K562 (cell line): Measurements from ENCODE around the gene TTC28. TPM values are rescaled to one million over a fixed set of nuclear protein-coding genes. Genes with fewer than 3 reads are reported as not detected.

Source experiments
- ARID2 ChIP-seq: fragments of 450-650 bp; IDR thresholded peaks from 2 replicates; pipeline ENCODE4 v1.6.1; 2017; ENCODE audit warnings: antibody characterized with exemption, mild to moderate bottlenecking
- CXXC5 ChIP-seq: fragments of 250-450 bp; sonication (Bioruptor Pico); IDR thresholded peaks from 2 replicates; pipeline ENCODE4 v1.8.0; 2022; ENCODE audit warnings: inconsistent platforms, mild to moderate bottlenecking, moderate library complexity
- DPF2 ChIP-seq: fragments of 450-650 bp; IDR thresholded peaks from 2 replicates; pipeline ENCODE4 v1.6.1; 2016
- ESRRA ChIP-seq: fragments of 450-650 bp; IDR thresholded peaks from 2 replicates; pipeline ENCODE4 v1.6.1; 2014; ENCODE audit warnings: low read depth, mild to moderate bottlenecking, moderate library complexity, borderline replicate concordance
- GABPB2 ChIP-seq: fragments of 250-450 bp; sonication (Bioruptor Pico); conservative IDR thresholded peaks from 2 replicates; pipeline ENCODE4 v1.5.1; 2021; ENCODE audit warnings: mild to moderate bottlenecking
- HEY1 ChIP-seq: fragments of 250-450 bp; sonication (Bioruptor Pico); IDR thresholded peaks from 2 replicates; pipeline ENCODE4 v1.5.0; 2020; ENCODE audit warnings: mild to moderate bottlenecking, moderate library complexity, borderline replicate concordance
- HMGN3 ChIP-seq: IDR thresholded peaks from 2 replicates; pipeline ENCODE4 v1.6.1; 2011; ENCODE audit warnings: borderline replicate concordance, low read depth, mild to moderate bottlenecking, mixed read lengths, low read length; ENCODE audit not compliant: insufficient read length; ENCODE audit errors: extremely low read depth
- LCOR ChIP-seq: sonication (generic); formaldehyde crosslinking; IDR thresholded peaks from 2 replicates; pipeline ENCODE4 v1.8.0; 2022; ENCODE audit warnings: mild to moderate bottlenecking, missing genetic modification reagents
- MYC ChIP-seq, 2 experiments: fragments of 250-450 bp in 1 of 2; sonication (Bioruptor Pico) in 1 of 2; IDR thresholded peaks; 2 replicates each; pipeline versions ENCODE4 v1.5.1 to v1.6.1; 2012 to 2021; ENCODE audit warnings: low read depth in 2 of 2, borderline replicate concordance in 1 of 2, improper control_type of control experiment in 1 of 2, low read length in 1 of 2, mild to moderate bottlenecking in 1 of 2, moderate library complexity in 1 of 2
- PHB2 ChIP-seq: fragments of 450-650 bp; IDR thresholded peaks from 2 replicates; pipeline ENCODE4 v1.6.1; 2017; ENCODE audit warnings: low read depth
- POU5F1 ChIP-seq: fragments of 150-350 bp; IDR thresholded peaks from 2 replicates; pipeline ENCODE4 v1.6.1; 2014; ENCODE audit warnings: borderline replicate concordance, low read length, low read depth, mild to moderate bottlenecking; ENCODE audit not compliant: partially characterized antibody
- PTTG1 ChIP-seq: fragments of 450-650 bp; IDR thresholded peaks from 2 replicates; pipeline ENCODE4 v1.6.1; 2016; ENCODE audit warnings: low read depth, mild to moderate bottlenecking, missing genetic modification characterization, missing compliant biosample characterization
- SMAD1 ChIP-seq: fragments of 150-350 bp; IDR thresholded peaks from 2 replicates; pipeline ENCODE4 v1.6.1; 2014; ENCODE audit warnings: low read length, low read depth; ENCODE audit not compliant: partially characterized antibody
- SPI1 ChIP-seq: IDR thresholded peaks from 2 replicates; pipeline ENCODE4 v1.6.1; 2011; ENCODE audit warnings: low read depth, low read length, control low read depth, borderline replicate concordance
- SREBF1 ChIP-seq: fragments of 150-350 bp; IDR thresholded peaks from 2 replicates; pipeline ENCODE4 v1.6.1; 2014; ENCODE audit warnings: antibody characterized with exemption, low read depth, low read length, borderline replicate concordance
- SREBF2 ChIP-seq: sonication (generic); formaldehyde crosslinking; IDR thresholded peaks from 2 replicates; pipeline ENCODE4 v1.4.0; 2020; ENCODE audit warnings: mild to moderate bottlenecking, missing genetic modification reagents
- TAF15 ChIP-seq: fragments of 200-400 bp; formaldehyde crosslinking; IDR thresholded peaks from 2 replicates; pipeline ENCODE4 v1.6.1; 2017; ENCODE audit warnings: mild to moderate bottlenecking, low read depth, low read length, moderate library complexity
- TCF7 ChIP-seq: sonication (generic); IDR thresholded peaks from 2 replicates; pipeline ENCODE4 v1.6.1; 2016; ENCODE audit warnings: antibody characterized with exemption, borderline replicate concordance
- TRIM28 ChIP-seq: fragments of 450-650 bp; IDR thresholded peaks from 2 replicates; pipeline ENCODE4 v1.6.1; 2017
- U2AF2 ChIP-seq: fragments of 200-400 bp; formaldehyde crosslinking; optimal IDR thresholded peaks from 2 replicates; pipeline ENCODE3; 2017; ENCODE audit warnings: low read depth, mild to moderate bottlenecking, low read length
- ZEB2 ChIP-seq: fragments of 450-650 bp; IDR thresholded peaks from 2 replicates; pipeline ENCODE4 v1.6.1; 2016
- ZFP1 ChIP-seq: fragments of 450-650 bp; formaldehyde crosslinking; IDR thresholded peaks from 2 replicates; pipeline ENCODE4 v1.4.0; 2020; ENCODE audit warnings: mild to moderate bottlenecking, mixed read lengths
- ZNF695 ChIP-seq: fragments of 450-650 bp; formaldehyde crosslinking; IDR thresholded peaks from 2 replicates; pipeline ENCODE4 v1.4.0; 2020; ENCODE audit warnings: mild to moderate bottlenecking, moderate library complexity
- ZNF764 ChIP-seq: fragments of 250-450 bp; sonication (Bioruptor Pico); IDR thresholded peaks from 2 replicates; pipeline ENCODE4 v1.4.0; 2020; ENCODE audit warnings: low read depth, mild to moderate bottlenecking, moderate library complexity
- polyA plus RNA-seq, 8 experiments: library from polyadenylated mRNA; depleted of rRNA in 4 of 8; stranded (reverse) in 5 of 8; unstranded in 3 of 8; fragments of >200 nt; fragmentation: Nextera tagmentation in 2 of 8; fragmentation: Illumina TruSeq in 1 of 8; extraction: Ambion mirVana in 2 of 8; extraction: Trizol in 1 of 8; gene quantifications; 2 replicates each; pipeline versions ENCODE4 v1.2.1 to v1.2.3, GENCODE V29; 2011 to 2014; ENCODE audit warnings: inconsistent platforms in 1 of 8, missing spikeins in 1 of 8
- total RNA-seq, 7 experiments: library from RNA; depleted of rRNA in 6 of 7; stranded (reverse); fragments of >200 nt in 6 of 7; fragmentation: Illumina TruSeq in 2 of 7; extraction: Trizol in 2 of 7; gene quantifications; 2 replicates each; pipeline versions ENCODE4 v1.2.1 to v1.2.3, GENCODE V29; 2011 to 2021; ENCODE audit warnings: low replicate concordance in 1 of 7
- TF ChIP-seq, protein P1 (sequence below): fragments of 450-650 bp; IDR thresholded peaks from 2 replicates; pipeline ENCODE4 v1.6.1; 2016; ENCODE audit warnings: missing biosample characterization, missing genetic modification characterization
- TF ChIP-seq, protein P2 (sequence below): sonication (generic); formaldehyde crosslinking; IDR thresholded peaks from 2 replicates; pipeline ENCODE4 v1.8.0; 2022; ENCODE audit warnings: missing genetic modification reagents, mild to moderate bottlenecking, borderline replicate concordance
- TF ChIP-seq, protein P3 (sequence below): IDR thresholded peaks from 2 replicates; pipeline ENCODE4 v1.6.1; 2011; ENCODE audit not compliant: insufficient read length; ENCODE audit errors: extremely low read depth
- TF ChIP-seq, protein P4 (sequence below): fragments of 250-450 bp; sonication (Bioruptor Pico); IDR thresholded peaks from 2 replicates; pipeline ENCODE4 v1.4.0; 2020; ENCODE audit warnings: borderline replicate concordance

Gene TTC28
- total and polyA plus RNA-seq, 9 of the 15 experiments (the other 6 are each of a cell fraction or from before 2014, with no cell fraction given) = 0.22 to 10.7 (median 3.1) TPM

DNA sequence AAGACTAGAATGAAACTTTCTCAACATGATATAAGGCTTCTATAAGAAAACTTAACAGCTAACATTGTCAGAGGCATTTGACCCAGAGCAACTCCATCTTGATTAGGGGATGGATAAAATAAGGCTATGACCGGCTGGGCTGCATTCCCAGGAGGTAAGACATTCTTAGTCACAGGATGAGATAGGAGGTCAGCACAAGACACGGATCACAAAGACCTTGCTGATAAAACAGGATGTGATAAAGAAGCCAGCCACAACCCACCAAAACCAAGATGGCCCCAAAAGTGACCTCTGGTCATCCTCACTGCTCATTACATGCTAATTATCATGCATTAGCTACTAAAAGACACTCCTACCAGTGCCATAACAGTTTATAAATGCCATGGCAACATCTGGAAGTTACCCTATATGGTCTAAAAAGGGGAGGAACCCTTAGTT is 135.2 kb downstream of the TTC28 start (continued):
- TF ChIP-seq, protein P1, sequence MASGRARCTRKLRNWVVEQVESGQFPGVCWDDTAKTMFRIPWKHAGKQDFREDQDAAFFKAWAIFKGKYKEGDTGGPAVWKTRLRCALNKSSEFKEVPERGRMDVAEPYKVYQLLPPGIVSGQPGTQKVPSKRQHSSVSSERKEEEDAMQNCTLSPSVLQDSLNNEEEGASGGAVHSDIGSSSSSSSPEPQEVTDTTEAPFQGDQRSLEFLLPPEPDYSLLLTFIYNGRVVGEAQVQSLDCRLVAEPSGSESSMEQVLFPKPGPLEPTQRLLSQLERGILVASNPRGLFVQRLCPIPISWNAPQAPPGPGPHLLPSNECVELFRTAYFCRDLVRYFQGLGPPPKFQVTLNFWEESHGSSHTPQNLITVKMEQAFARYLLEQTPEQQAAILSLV (tag) = no peak
- TF ChIP-seq HMGN3 (no peak), CXXC5 (CRISPR knock-in tag) (peak; percentile 43), SREBF1 (no peak), ZFP1 (no peak), LCOR (no peak), POU5F1 (no peak), TRIM28 (no peak), ZNF695 (CRISPR knock-in tag) (no peak), DPF2 (no peak), ESRRA (peak; percentile 56; the same call in 1 of the 2 replicates), GABPB2 (no peak), HEY1 (CRISPR knock-in tag) (no peak), ARID2 (no peak), TCF7 (no peak), ZEB2 (no peak), SREBF2 (CRISPR knock-in tag) (no peak), PHB2 (no peak), SMAD1 (no peak), ZNF764 (CRISPR knock-in tag) (no peak), PTTG1 (tag) (peak; percentile 82), MYC (IDR thresholded peaks at IDR 0.05; ENCODE audit: low read depth, low read length) (no peak), MYC (CRISPR knock-in tag; IDR thresholded peaks at IDR 0.05; ENCODE audit: borderline replicate concordance, low read depth) (no peak), U2AF2 (no peak), TAF15 (no peak), SPI1 (no peak)
- TF ChIP-seq, protein P2, sequence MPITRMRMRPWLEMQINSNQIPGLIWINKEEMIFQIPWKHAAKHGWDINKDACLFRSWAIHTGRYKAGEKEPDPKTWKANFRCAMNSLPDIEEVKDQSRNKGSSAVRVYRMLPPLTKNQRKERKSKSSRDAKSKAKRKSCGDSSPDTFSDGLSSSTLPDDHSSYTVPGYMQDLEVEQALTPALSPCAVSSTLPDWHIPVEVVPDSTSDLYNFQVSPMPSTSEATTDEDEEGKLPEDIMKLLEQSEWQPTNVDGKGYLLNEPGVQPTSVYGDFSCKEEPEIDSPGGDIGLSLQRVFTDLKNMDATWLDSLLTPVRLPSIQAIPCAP (CRISPR knock-in tag) = no peak
- TF ChIP-seq, protein P3, sequence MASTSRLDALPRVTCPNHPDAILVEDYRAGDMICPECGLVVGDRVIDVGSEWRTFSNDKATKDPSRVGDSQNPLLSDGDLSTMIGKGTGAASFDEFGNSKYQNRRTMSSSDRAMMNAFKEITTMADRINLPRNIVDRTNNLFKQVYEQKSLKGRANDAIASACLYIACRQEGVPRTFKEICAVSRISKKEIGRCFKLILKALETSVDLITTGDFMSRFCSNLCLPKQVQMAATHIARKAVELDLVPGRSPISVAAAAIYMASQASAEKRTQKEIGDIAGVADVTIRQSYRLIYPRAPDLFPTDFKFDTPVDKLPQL = no peak
- TF ChIP-seq, protein P4, sequence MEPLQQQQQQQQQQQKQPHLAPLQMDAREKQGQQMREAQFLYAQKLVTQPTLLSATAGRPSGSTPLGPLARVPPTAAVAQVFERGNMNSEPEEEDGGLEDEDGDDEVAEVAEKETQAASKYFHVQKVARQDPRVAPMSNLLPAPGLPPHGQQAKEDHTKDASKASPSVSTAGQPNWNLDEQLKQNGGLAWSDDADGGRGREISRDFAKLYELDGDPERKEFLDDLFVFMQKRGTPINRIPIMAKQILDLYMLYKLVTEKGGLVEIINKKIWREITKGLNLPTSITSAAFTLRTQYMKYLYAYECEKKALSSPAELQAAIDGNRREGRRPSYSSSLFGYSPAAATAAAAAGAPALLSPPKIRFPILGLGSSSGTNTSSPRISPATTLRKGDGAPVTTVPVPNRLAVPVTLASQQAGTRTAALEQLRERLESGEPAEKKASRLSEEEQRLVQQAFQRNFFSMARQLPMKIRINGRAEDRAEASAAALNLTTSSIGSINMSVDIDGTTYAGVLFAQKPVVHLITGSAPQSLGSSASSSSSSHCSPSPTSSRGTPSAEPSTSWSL (CRISPR knock-in tag) = no peak
